GM12891 (cell line): ENCODE results near the gene CBFA2T2.

Source experiments
- PAX5 ChIP-seq: IDR thresholded peaks from 2 replicates; pipeline ENCODE4 v1.6.1; 2011; ENCODE audit warnings: low read length, moderate library complexity, mild to moderate bottlenecking; ENCODE audit not compliant: insufficient read depth, severe bottlenecking
- POLR2A ChIP-seq: IDR thresholded peaks from 2 replicates; pipeline ENCODE4 v1.6.1; 2011; ENCODE audit warnings: low read depth, low read length, control low read depth
- POLR2AphosphoS5 ChIP-seq: IDR thresholded peaks from 2 replicates; pipeline ENCODE4 v1.6.1; 2011; ENCODE audit warnings: low read depth, low read length, control low read depth
- POU2F2 ChIP-seq: IDR thresholded peaks from 2 replicates; pipeline ENCODE4 v1.6.1; 2011; ENCODE audit warnings: low read depth, mild to moderate bottlenecking, control low read depth, low read length, moderate library complexity
- SPI1 ChIP-seq: IDR thresholded peaks from 2 replicates; pipeline ENCODE4 v1.6.1; 2011; ENCODE audit warnings: low read depth, low read length, control low read depth
- TAF1 ChIP-seq: IDR thresholded peaks from 2 replicates; pipeline ENCODE4 v1.6.1; 2011; ENCODE audit warnings: low read depth, low read length, control low read depth

DNA sequence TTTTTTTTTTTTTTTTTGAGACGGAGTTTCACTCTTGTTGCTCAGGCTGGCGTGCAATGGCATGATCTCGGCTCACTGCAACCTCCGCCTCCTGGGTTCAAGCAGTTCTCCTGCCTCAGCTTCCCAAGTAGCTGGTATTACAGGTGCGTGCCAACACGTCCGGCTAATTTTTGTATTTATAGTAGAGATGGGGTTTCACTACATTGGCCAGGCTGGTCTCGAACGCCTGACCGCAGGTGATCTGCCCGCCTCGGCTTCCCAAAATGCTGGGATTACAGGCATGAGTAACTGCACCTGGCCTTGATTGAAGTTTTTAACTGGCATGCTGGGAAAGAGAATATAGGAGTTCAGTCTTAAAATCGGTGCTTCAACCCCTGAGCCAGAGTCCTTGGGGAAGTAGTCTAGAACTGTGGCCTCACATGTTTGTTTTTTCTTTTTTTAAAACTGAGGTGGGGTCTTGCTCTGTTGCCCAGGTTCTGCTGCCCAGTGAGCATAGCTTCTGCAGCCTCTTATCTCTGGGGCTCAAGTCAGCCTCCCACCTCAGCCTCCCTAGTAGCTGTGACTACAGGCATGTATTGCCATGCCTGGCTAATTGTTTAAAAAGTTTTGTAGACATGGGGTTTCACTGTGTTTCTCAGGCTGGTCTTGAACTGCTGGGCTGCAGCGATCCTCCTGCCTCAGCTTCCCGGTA, 3.3 kb downstream of the CBFA2T2 start:
- TF ChIP-seq POLR2A (no peak), POLR2AphosphoS5 (no peak), TAF1 (no peak), SPI1 (no peak), PAX5 (no peak), POU2F2 (no peak)
